IMR-90 (cell line): ENCODE measurements around the gene STIM1. TPM values are rescaled to one million over a fixed set of nuclear protein-coding genes. Genes with fewer than 3 reads are reported as not detected.

Source experiments
- ATAC-seq: fragments of 200-7000 bp; cut with Tn5 transposase; 2 replicates; pipeline ENCODE4 v1.9.1; 2020; ENCODE audit warnings: low read depth, mild to moderate bottlenecking, moderate library complexity
- BruUV-seq: library from RNA; stranded (reverse); fragments of 400-500 nt; replicated peaks from 2 replicates; lab custom pipeline; 2021; lab: Mats Ljungman, UMichigan
- CTCF ChIA-PET: fragments of 300-600 bp; formaldehyde crosslinking; extraction: SDS; loops from one replicate; lab custom pipeline; 2021; ENCODE audit warnings: antibody characterized with exemption; lab: Yijun Ruan, JAX
- POLR2A ChIA-PET: fragments of 300-600 bp; sonication (Branson Sonifier 250); formaldehyde crosslinking; loops from one replicate; lab custom pipeline; 2022; ENCODE audit warnings: antibody characterized with exemption; ENCODE audit not compliant: unreplicated experiment; lab: Charles Lee
- DNase-seq: peaks from one replicate; pipeline ENCODE4 v3.0.0; 2013
- H2AFZ ChIP-seq: replicated peaks from 2 replicates; pipeline ENCODE3; 2013; ENCODE audit warnings: low read length, mild to moderate bottlenecking; ENCODE audit not compliant: poor library complexity
- H2AK5ac ChIP-seq: 2 replicates; pipeline ENCODE4 v1.6.1; 2013; ENCODE audit warnings: low read depth, low read length, inconsistent platforms
- H2AK9ac ChIP-seq: replicated peaks from 2 replicates; pipeline ENCODE3; 2013; ENCODE audit warnings: mild to moderate bottlenecking, low read depth, low read length, moderate library complexity; ENCODE audit not compliant: poor library complexity
- H2BK120ac ChIP-seq: 2 replicates; pipeline ENCODE4 v1.6.1; 2013; ENCODE audit warnings: low read depth, low read length, inconsistent platforms
- H2BK15ac ChIP-seq: 3 replicates; pipeline ENCODE4 v1.6.1; 2013; ENCODE audit warnings: low read depth, low read length, inconsistent platforms
- H2BK20ac ChIP-seq: 2 replicates; pipeline ENCODE4 v1.6.1; 2013; ENCODE audit warnings: low read depth, mild to moderate bottlenecking, inconsistent platforms, low read length, moderate library complexity
- H2BK5ac ChIP-seq: 2 replicates; pipeline ENCODE4 v1.6.1; 2013; ENCODE audit warnings: mild to moderate bottlenecking, low read depth, low read length, inconsistent platforms; ENCODE audit not compliant: poor library complexity, severe bottlenecking
- H3K14ac ChIP-seq: replicated peaks from 2 replicates; pipeline ENCODE4 v1.6.1; 2013; ENCODE audit warnings: low read depth, low read length, inconsistent platforms
- H3K18ac ChIP-seq: 2 replicates; pipeline ENCODE4 v1.6.1; 2013; ENCODE audit warnings: low read depth, low read length, control low read depth
- H3K23ac ChIP-seq: 2 replicates; pipeline ENCODE4 v1.6.1; 2013; ENCODE audit warnings: low read depth, low read length, inconsistent platforms
- H3K27ac ChIP-seq: 2 replicates; pipeline ENCODE4 v1.5.1; 2013; ENCODE audit warnings: mild to moderate bottlenecking, control low read depth, low read length; ENCODE audit not compliant: insufficient read depth
- H3K27me3 ChIP-seq: 2 replicates; pipeline ENCODE4 v1.6.1; 2013; ENCODE audit warnings: low read length; ENCODE audit not compliant: control insufficient read depth, insufficient read depth
- H3K36me3 ChIP-seq: 2 replicates; pipeline ENCODE4 v1.6.1; 2013; ENCODE audit warnings: low read length, mixed read lengths; ENCODE audit not compliant: control insufficient read depth, insufficient read depth
- H3K4ac ChIP-seq: 2 replicates; pipeline ENCODE4 v1.6.1; 2013; ENCODE audit warnings: low read depth, low read length, inconsistent platforms
- H3K4me1 ChIP-seq: 2 replicates; pipeline ENCODE4 v1.6.1; 2013; ENCODE audit warnings: low read length, mixed read lengths; ENCODE audit not compliant: control insufficient read depth, insufficient read depth
- H3K4me2 ChIP-seq: 2 replicates; pipeline ENCODE4 v1.6.1; 2013; ENCODE audit warnings: low read depth, mild to moderate bottlenecking, control low read depth, low read length, moderate library complexity
- H3K4me3 ChIP-seq: 2 replicates; pipeline ENCODE4 v1.5.1; 2013; ENCODE audit warnings: low read depth, mild to moderate bottlenecking, control low read depth, low read length, moderate library complexity; ENCODE audit not compliant: insufficient read depth
- H3K56ac ChIP-seq: 2 replicates; pipeline ENCODE4 v1.6.1; 2013; ENCODE audit warnings: low read length, inconsistent platforms; ENCODE audit not compliant: insufficient read depth; ENCODE audit errors: extremely low read depth
- H3K79me1 ChIP-seq, 2 experiments: 2 replicates each; pipeline ENCODE4 v1.6.1; 2013; ENCODE audit warnings: low read length in 2 of 2, inconsistent platforms in 1 of 2, low read depth in 1 of 2
- H3K9ac ChIP-seq: 2 replicates; pipeline ENCODE4 v1.6.1; 2013; ENCODE audit warnings: low read depth, low read length, control low read depth
- H3K9me1 ChIP-seq: 2 replicates; pipeline ENCODE4 v1.6.1; 2013; ENCODE audit warnings: low read length, inconsistent platforms; ENCODE audit not compliant: insufficient read depth
- H3K9me3 ChIP-seq: 2 replicates; pipeline ENCODE4 v1.6.1; 2013; ENCODE audit warnings: low read length; ENCODE audit not compliant: control insufficient read depth, insufficient read depth
- H4K20me1 ChIP-seq: 2 replicates; pipeline ENCODE4 v1.6.1; 2013; ENCODE audit warnings: low read length, inconsistent platforms; ENCODE audit not compliant: insufficient read depth
- H4K5ac ChIP-seq: 2 replicates; pipeline ENCODE4 v1.6.1; 2013; ENCODE audit warnings: mild to moderate bottlenecking, low read depth, low read length, control low read depth
- H4K8ac ChIP-seq, 2 experiments: 2 replicates each; pipeline ENCODE4 v1.6.1; 2013; ENCODE audit warnings: low read depth in 2 of 2, low read length in 2 of 2, control low read depth in 1 of 2, inconsistent platforms in 1 of 2
- H4K91ac ChIP-seq: 2 replicates; pipeline ENCODE4 v1.6.1; 2013; ENCODE audit warnings: low read depth, low read length, inconsistent platforms; ENCODE audit not compliant: insufficient read depth
- BHLHE40 ChIP-seq: fragments of 150-350 bp; IDR thresholded peaks from 2 replicates; pipeline ENCODE4 v1.6.1; 2016; ENCODE audit warnings: mild to moderate bottlenecking, low read depth, low read length
- WGBS, 2 experiments: methylation state at CpG; one replicate each; pipeline versions ENCODE4 v1.1.5 to v1.1.7; 2013; ENCODE audit warnings: missing lambda C conversion rate in 2 of 2; ENCODE audit not compliant: insufficient read length in 1 of 2; ENCODE audit errors: extremely low coverage in 2 of 2; 5-methylcytosine and 5-hydroxymethylcytosine counted together
- dilution Hi-C: fragments of 300-500 bp; cut with HindIII; formaldehyde crosslinking; loops from one replicate; pipeline ENCODE4 v1.14.3; 2018; ENCODE audit warnings: low sequenced_read_pairs; ENCODE audit not compliant: unreplicated experiment
- in situ Hi-C: fragments of 300-500 bp; cut with MboI; formaldehyde crosslinking; loops from 3 replicates; pipeline ENCODE4 v1.14.3; 2019; ENCODE audit warnings: low sequenced_read_pairs, inconsistent platforms, mixed read lengths
- intact Hi-C: fragments of 100-400 bp; cut with micrococcal nuclease; formaldehyde crosslinking; loops from 2 replicates; pipeline ENCODE4 v1.10.0; 2022
- polyA plus RNA-seq, 3 experiments: library from polyadenylated mRNA; depleted of rRNA; stranded (reverse); fragments of >200 nt; gene quantifications; 2 replicates each; pipeline ENCODE4 v1.2.3, GENCODE V29; 2012; ENCODE audit warnings: low replicate concordance in 1 of 3
- total RNA-seq: library from RNA; depleted of rRNA; stranded (reverse); fragments of >200 nt; gene quantifications from 2 replicates; pipeline ENCODE4 v1.2.3, GENCODE V29; 2012
- TF ChIP-seq, protein P1 (sequence below): conservative IDR thresholded peaks from 2 replicates; pipeline ENCODE4 v1.5.1; 2012; ENCODE audit warnings: mild to moderate bottlenecking, low read depth, low read length, improper control_type of control experiment

The STIM1 gene
- total and polyA plus RNA-seq, 2 of the 4 experiments (the other 2 are of a cell fraction): 17.9 to 23.0 TPM

DNA sequence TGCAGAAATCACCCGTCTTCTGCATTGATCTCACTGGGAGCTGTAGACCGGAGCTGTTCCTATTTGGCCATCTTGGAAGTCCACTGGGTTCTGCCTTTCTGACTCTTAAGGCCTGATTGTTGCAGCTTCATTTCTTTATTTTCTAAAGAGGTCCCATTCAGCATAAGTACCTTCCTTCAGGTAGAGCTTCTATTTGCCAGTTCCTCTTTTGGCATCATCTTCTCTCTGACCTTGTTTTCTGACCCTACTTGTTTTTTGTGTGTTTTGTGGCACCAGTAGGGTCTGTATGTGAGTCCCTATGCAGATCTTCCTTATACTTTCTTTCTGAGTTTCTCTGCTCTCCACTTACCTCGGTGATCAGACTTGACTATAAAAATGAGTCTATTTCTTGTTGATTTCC lies 161.7 kb downstream of the STIM1 start:
- H3K9ac ChIP-seq: no peak overlapping the region
- H3K18ac ChIP-seq: no peak overlapping the region
- H3K27ac ChIP-seq: no peak overlapping the region
- dilution Hi-C loops: no loop called here
- ChIA-PET CTCF (interaction anchor here (0.7 to 0.9 kb wide), 2 partner anchors 56 to 175 kb away, joined by 3 to 5 read pairs; no protein-coding TSS in a partner anchor), POLR2A (no interaction called here)
- WGBS, 2 experiments: 100% methylated on average over 2 of the region's 3 CpGs; no CpG with 5 or more reads in 1 of the 2 experiments
- H4K5ac ChIP-seq: no peak overlapping the region
- H3K27me3 ChIP-seq: no peaks in the 10 kb centered on the region
- no peaks in the 10 kb centered on the region for H4K20me1 ChIP-seq
- no peak overlapping the region for H2BK20ac ChIP-seq
- H3K4me3 ChIP-seq: no peak overlapping the region
- H2BK120ac ChIP-seq: no peak overlapping the region
- H3K4me2 ChIP-seq: no peak overlapping the region
- no peak overlapping the region for H2AK5ac ChIP-seq
- H3K14ac ChIP-seq: no peak overlapping the region
- H3K9me3 ChIP-seq: no peaks in the 10 kb centered on the region
- DNase-seq: no peak
- ATAC-seq: no peak
- no peaks in the 10 kb centered on the region for H3K36me3 ChIP-seq
- H2AK9ac ChIP-seq: no peak overlapping the region
- in situ Hi-C loops: no loop called here
- no TSS peak for BruUV-seq
- no peak for TF ChIP-seq BHLHE40
- TF ChIP-seq, protein P1, sequence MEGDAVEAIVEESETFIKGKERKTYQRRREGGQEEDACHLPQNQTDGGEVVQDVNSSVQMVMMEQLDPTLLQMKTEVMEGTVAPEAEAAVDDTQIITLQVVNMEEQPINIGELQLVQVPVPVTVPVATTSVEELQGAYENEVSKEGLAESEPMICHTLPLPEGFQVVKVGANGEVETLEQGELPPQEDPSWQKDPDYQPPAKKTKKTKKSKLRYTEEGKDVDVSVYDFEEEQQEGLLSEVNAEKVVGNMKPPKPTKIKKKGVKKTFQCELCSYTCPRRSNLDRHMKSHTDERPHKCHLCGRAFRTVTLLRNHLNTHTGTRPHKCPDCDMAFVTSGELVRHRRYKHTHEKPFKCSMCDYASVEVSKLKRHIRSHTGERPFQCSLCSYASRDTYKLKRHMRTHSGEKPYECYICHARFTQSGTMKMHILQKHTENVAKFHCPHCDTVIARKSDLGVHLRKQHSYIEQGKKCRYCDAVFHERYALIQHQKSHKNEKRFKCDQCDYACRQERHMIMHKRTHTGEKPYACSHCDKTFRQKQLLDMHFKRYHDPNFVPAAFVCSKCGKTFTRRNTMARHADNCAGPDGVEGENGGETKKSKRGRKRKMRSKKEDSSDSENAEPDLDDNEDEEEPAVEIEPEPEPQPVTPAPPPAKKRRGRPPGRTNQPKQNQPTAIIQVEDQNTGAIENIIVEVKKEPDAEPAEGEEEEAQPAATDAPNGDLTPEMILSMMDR: no peak
- no peak overlapping the region for H2BK5ac ChIP-seq
- no peak overlapping the region for H4K8ac ChIP-seq
- intact Hi-C loops: no loop called here
- H2AFZ ChIP-seq: no peak overlapping the region
- no peak overlapping the region for H4K91ac ChIP-seq
- no peak overlapping the region for H3K23ac ChIP-seq
- H3K4ac ChIP-seq: no peak overlapping the region
- no peak overlapping the region for H2BK15ac ChIP-seq
- H3K9me1 ChIP-seq: 0 out of 2 replicates have a peak, but pooled peaks cover 3% of the 10 kb centered on the region
- H3K4me1 ChIP-seq: 0 out of 2 replicates have a peak, but pooled peaks cover 3% of the 10 kb centered on the region
- peaks cover 2 to 3% of the 10 kb centered on the region in 2 experiments; a peak in 1 of 4 replicates for H3K79me1 ChIP-seq
- H3K56ac ChIP-seq: no peak overlapping the region
